Cardiac muscle cell (in vitro differentiated cells and primary cell): ENCODE measurements around the gene IFNB1. TPM values are rescaled to one million over a fixed set of nuclear protein-coding genes. Genes with fewer than 3 reads are reported as not detected.

ENCODE experiments used
- DNase-seq, 2 donors: peaks; one replicate each; pipeline versions ENCODE4 v3.0.0 to v3.0.0-alpha.2; 2010 to 2017; ENCODE audit warnings: low read depth in 1 of 2, low spot score in 1 of 2
- H3K27ac ChIP-seq: fragments of 200-600 bp; sonication (generic); 2 replicates; pipeline ENCODE4 v1.5.1; 2016
- H3K27me3 ChIP-seq: fragments of 200-600 bp; sonication (generic); 2 replicates; pipeline ENCODE4 v1.6.0; 2016; ENCODE audit warnings: control low read depth
- H3K36me3 ChIP-seq: fragments of 200-600 bp; sonication (generic); 2 replicates; pipeline ENCODE4 v1.5.1; 2016; ENCODE audit warnings: control low read depth
- H3K4me1 ChIP-seq: fragments of 200-600 bp; sonication (generic); 2 replicates; pipeline ENCODE4 v1.8.1; 2017; ENCODE audit warnings: low read depth, mild to moderate bottlenecking, mixed run types
- H3K4me3 ChIP-seq: fragments of 200-600 bp; sonication (generic); 2 replicates; pipeline ENCODE4 v1.5.1; 2016; ENCODE audit warnings: mild to moderate bottlenecking
- H3K9me3 ChIP-seq: fragments of 200-600 bp; sonication (generic); 2 replicates; pipeline ENCODE4 v1.5.1; 2017; ENCODE audit warnings: low read depth, mild to moderate bottlenecking, control low read depth
- polyA plus RNA-seq: library from polyadenylated mRNA; unstranded; fragments of >200 nt; fragmentation: Nextera tagmentation; extraction: Ambion mirVana; gene quantifications from 2 replicates; pipeline ENCODE4 v1.2.1, GENCODE V29; 2016
- total RNA-seq: library from RNA; depleted of rRNA; stranded (reverse); fragments of >200 nt; gene quantifications from 2 replicates; pipeline ENCODE4 v1.2.3, GENCODE V29; 2016
- TF ChIP-seq, protein P1 (sequence below): IDR thresholded peaks from 2 replicates; pipeline ENCODE4 v1.5.1; 2012; ENCODE audit warnings: low read depth, mild to moderate bottlenecking, low read length

IFNB1 gene
- total and polyA plus RNA-seq, 2 experiments from 2014 or later, result not detected

DNA sequence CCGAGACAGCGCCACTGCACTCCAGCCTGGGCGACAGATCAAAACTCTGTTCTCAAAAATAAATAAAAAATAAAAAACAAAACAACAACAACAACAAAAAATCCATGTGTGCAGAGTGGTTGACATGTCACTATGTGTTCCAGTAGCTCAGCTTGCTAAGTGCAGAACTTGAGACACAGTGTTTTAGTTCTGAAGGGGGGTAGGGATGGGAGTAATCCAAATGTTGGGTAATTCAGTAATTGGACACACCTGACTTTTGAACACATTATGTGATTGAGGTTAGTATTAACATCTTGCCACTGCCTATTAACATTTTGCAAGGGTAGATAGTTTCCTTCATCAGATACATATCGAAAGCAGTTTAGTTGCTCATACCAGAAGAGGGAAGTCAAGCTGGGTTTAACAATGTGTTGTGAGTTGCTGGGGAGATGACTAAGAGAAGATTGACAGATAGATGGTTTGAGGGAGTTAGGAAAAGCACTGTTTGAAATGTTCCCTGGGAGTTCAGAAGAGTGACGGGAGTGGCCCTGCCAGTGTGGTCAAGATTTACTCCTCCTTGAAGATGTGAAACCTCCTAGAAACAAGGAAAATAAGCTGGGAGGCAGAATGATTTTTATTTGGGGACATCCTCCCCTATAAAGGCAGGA is 47.2 kb downstream of the IFNB1 start:
- TF ChIP-seq, protein P1, sequence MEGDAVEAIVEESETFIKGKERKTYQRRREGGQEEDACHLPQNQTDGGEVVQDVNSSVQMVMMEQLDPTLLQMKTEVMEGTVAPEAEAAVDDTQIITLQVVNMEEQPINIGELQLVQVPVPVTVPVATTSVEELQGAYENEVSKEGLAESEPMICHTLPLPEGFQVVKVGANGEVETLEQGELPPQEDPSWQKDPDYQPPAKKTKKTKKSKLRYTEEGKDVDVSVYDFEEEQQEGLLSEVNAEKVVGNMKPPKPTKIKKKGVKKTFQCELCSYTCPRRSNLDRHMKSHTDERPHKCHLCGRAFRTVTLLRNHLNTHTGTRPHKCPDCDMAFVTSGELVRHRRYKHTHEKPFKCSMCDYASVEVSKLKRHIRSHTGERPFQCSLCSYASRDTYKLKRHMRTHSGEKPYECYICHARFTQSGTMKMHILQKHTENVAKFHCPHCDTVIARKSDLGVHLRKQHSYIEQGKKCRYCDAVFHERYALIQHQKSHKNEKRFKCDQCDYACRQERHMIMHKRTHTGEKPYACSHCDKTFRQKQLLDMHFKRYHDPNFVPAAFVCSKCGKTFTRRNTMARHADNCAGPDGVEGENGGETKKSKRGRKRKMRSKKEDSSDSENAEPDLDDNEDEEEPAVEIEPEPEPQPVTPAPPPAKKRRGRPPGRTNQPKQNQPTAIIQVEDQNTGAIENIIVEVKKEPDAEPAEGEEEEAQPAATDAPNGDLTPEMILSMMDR, result no peak
- H3K4me1 ChIP-seq, result no peaks in the 10 kb centered on the region
- H3K27me3 ChIP-seq, result no peaks in the 10 kb centered on the region
- H3K9me3 ChIP-seq, result no peaks in the 10 kb centered on the region
- no peak overlapping the region for H3K4me3 ChIP-seq
- no peaks in the 10 kb centered on the region for H3K36me3 ChIP-seq
- no peak overlapping the region for H3K27ac ChIP-seq
- peak in 1 of 2 donors; percentile 24 for DNase-seq

DNA sequence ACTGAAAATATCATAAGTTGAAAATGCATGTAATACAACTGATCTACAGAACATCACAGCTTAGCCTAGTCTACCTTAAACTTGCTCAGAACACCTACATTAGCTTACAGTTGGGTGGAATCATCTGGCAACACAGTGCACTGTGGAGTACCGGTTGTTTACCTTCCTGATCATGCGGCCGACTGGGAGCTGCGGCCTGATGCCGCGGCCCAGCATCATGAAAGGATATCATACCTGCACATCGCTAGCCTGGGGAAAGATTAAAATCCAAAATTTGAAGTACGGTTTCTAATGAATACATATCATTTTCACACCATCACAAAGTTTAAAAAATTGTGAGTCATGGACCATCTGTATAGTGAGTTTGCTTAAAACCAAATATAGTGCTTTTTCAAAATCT is 48.1 kb downstream of the IFNB1 start:
- no peaks in the 10 kb centered on the region for H3K36me3 ChIP-seq
- H3K27ac ChIP-seq, result no peak overlapping the region
- no peaks in the 10 kb centered on the region for H3K9me3 ChIP-seq
- H3K27me3 ChIP-seq, result no peaks in the 10 kb centered on the region
- no peak for DNase-seq
- no peak overlapping the region for H3K4me3 ChIP-seq
- TF ChIP-seq, protein P1, result no peak
- no peaks in the 10 kb centered on the region for H3K4me1 ChIP-seq

DNA sequence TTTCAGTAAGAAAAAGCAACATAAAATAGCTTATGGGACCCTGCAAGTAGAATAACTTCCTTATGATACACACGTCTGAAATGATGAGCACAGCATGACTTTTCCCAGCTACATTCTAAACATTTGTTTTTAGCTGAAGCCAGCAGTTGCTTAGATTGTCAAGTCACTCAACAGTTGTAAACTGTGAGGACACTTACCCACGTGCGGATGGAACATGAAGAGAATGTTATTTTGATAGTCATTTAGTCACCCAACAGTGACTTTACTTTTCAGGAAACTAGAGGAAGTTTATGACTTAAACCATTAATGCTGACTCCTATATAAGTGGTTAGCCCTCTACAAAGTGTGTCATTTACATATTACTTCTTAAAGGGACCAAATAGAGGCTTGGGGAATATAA is 49.3 kb downstream of the IFNB1 start:
- no peak for DNase-seq
- TF ChIP-seq, protein P1, result no peak
- H3K36me3 ChIP-seq, result no peaks in the 10 kb centered on the region
- H3K4me1 ChIP-seq, result no peaks in the 10 kb centered on the region
- no peaks in the 10 kb centered on the region for H3K27me3 ChIP-seq
- no peak overlapping the region for H3K27ac ChIP-seq
- no peaks in the 10 kb centered on the region for H3K9me3 ChIP-seq
- no peak overlapping the region for H3K4me3 ChIP-seq

DNA sequence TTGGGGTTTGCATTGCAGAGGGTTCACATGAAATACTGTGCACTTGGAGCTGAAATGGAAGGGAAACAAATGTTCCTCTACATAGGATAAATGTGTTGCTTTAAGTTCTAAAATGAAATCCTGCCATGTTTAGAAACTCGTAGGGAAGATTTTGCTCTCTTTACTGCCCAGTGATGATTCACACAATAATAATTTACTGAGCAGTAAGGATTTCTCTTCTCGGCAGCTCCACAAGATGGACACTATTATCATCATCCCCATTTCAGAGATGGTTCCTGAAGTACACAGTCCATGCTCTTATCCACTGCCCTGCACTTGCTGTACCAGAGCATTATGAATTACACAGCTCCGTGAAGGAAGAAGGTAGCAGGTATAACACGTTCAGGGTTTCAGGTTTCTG is 50.4 kb downstream of the IFNB1 start:
- Histone ChIP-seq H3K27ac (no peak overlapping the region), H3K9me3 (no peaks in the 10 kb centered on the region), H3K4me1 (no peaks in the 10 kb centered on the region), H3K27me3 (no peaks in the 10 kb centered on the region), H3K36me3 (no peaks in the 10 kb centered on the region), H3K4me3 (no peak overlapping the region)
- TF ChIP-seq, protein P1, result no peak
- peak in 1 of 2 donors; percentile 17 for DNase-seq

Other genes starting within 250 kb of the IFNB1 start
- 0.04 and 0.36 TPM in 2 replicates for gene HACD4, start 46.3 kb downstream of the IFNB1 start, total RNA-seq
- gene HACD4, start 46.3 kb downstream of the IFNB1 start, polyA plus RNA-seq, result 0.29 and 1.1 TPM in 2 replicates
- gene IFNW1, start 63.9 kb upstream of the IFNB1 start, total RNA-seq, result not detected in 2 replicates
- gene IFNW1, start 63.9 kb upstream of the IFNB1 start, polyA plus RNA-seq, result not detected in 2 replicates
- gene IFNA21, start 88.7 kb upstream of the IFNB1 start, total RNA-seq, result not detected in 2 replicates
- gene IFNA21, start 88.7 kb upstream of the IFNB1 start, polyA plus RNA-seq, result not detected in 2 replicates
- gene IFNA4, start 109.6 kb upstream of the IFNB1 start, total RNA-seq, result not detected in 2 replicates
- gene IFNA4, start 109.6 kb upstream of the IFNB1 start, polyA plus RNA-seq, result not detected in 2 replicates
- gene IFNA7, start 124.3 kb upstream of the IFNB1 start, total RNA-seq, result not detected in 2 replicates
- gene IFNA7, start 124.3 kb upstream of the IFNB1 start, polyA plus RNA-seq, result not detected in 2 replicates
- gene IFNA10, start 129.2 kb upstream of the IFNB1 start, total RNA-seq, result not detected in 2 replicates
- not detected in 2 replicates for gene IFNA10, start 129.2 kb upstream of the IFNB1 start, polyA plus RNA-seq
- not detected in 2 replicates for gene IFNA16, start 139.4 kb upstream of the IFNB1 start, total RNA-seq
- gene IFNA16, start 139.4 kb upstream of the IFNB1 start, polyA plus RNA-seq, result not detected in 2 replicates
- not detected in 2 replicates for gene IFNA17, start 150.3 kb upstream of the IFNB1 start, total RNA-seq
- not detected in 2 replicates for gene IFNA17, start 150.3 kb upstream of the IFNB1 start, polyA plus RNA-seq
- not detected in 2 replicates for gene IFNA14, start 162.1 kb upstream of the IFNB1 start, total RNA-seq
- gene IFNA14, start 162.1 kb upstream of the IFNB1 start, polyA plus RNA-seq, result not detected in 2 replicates
- gene IFNA5, start 227.4 kb upstream of the IFNB1 start, total RNA-seq, result not detected in 2 replicates
- gene IFNA5, start 227.4 kb upstream of the IFNB1 start, polyA plus RNA-seq, result not detected in 2 replicates